ENCODE data around the gene WEE1.

Gene WEE1

DNA sequence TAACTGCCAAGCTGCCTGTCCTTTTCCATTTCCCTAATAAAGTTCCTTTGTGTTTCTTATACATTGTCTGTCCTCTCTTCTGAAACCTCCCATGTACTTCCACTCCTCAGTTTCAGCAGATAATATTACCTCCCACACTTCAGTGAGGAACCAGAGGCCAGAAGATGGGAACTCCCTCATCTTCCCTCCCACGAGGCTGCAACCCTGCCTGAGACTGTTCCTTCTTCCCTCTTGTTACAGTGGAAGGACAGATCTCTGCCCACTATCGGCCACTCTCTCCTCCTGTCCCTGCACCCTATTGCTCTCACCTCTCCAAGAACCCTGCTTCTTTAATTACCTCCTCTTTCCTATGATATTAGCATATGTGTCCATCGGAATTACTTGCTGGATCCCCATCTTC is 52.3 kb downstream of the WEE1 start:
- DNase-seq = no peak

GRCh38 chr11:9626496-9627394 is 53.3 kb downstream of the WEE1 start:
- DNase-seq = no peak

DNA sequence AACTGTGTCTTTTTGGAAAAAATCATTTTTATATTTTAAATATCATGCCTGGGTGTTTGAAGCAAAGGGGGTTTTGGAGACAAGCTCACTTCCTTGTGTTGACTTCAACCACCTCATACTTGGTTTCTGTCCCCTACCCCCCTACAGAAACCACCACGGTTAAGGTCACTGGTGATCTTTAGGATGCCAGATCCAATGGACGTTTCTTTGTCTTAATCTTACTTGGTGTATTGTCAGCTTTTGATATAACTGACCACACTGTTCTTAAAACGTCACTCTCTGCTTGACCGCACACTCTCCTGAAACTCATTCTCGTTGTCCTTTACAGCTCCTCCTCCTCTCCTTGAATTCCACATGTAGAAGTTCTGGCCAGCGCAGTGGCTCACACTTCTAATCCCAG is 55.6 kb downstream of the WEE1 start:
- no peak for DNase-seq

DNA sequence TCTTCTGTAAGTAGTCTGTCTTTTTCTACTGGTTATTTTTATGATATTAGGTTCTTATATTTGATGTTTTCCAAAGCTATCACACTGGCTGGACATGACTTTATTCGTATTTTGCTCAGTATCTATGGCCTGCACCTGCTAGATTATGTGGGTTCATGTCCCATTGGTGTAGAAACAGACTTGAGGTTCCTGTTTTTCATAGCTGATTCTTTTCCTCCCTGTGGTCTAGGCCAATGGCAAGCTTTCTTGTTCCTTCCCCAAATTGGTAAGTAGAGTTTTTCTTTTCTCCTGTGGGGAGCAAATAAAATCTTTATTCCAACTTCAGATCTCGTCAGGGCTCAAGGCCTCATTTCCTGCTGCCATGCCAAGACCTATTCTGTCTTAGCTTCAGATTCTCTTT is 60.2 kb downstream of the WEE1 start:
- no peak for DNase-seq

DNA sequence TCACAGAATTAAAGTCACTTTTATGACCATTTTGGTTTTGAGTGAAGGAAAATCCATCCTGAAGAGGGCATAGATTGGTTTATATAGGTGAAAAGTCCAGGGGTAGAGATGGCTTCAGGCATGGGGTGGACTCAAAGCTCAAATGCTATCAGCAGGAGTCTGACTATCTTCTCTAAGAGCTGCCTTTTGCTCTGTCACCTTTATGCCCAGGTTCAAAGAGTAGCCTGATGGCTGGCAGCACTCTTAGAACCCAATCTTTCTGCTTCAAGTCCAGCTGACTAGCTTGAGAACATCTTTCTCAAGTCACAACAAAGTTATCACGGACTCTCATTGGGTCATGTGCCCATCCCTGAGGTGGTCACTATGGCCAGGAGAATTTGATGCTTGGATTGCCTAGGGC is 63.2 kb downstream of the WEE1 start:
- no peak for DNase-seq

- DNase-seq = no peak
These were observed 65.6 kb downstream of the WEE1 start for GRCh38 chr11:9639099-9639498.

Data from activated CD4-positive, alpha-beta T cell treated with anti-CD3 and anti-CD28 coated beads for 4 hours (primary cell).